ENCODE data around the gene ACBD6.

DNA sequence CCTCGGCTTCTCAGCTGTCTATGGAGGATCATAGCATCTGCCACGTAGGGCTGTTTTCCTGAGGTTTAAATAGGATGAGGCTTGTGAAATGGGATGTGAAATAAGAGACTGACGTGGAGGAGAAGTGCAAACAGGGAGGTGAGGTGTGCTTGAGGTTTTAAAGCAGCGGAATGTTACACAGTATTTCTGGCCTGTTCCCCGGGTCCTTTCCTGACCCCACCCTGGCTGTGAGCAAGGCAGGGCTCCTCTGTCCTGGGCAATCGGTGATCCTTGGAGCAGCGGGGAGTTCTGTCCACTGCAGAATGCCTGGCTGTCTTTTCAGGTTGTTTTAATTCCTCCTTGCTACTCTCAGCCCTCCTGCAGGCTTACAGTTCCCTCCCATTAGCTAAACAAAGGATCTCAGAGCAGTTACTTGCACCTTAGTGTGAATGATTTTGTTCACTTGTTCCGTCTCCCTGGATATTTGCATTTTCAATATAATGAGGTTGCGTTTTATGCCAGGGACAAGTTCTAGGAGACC lies 233.8 kb downstream of the ACBD6 start:
- TF ChIP-seq, protein P1, sequence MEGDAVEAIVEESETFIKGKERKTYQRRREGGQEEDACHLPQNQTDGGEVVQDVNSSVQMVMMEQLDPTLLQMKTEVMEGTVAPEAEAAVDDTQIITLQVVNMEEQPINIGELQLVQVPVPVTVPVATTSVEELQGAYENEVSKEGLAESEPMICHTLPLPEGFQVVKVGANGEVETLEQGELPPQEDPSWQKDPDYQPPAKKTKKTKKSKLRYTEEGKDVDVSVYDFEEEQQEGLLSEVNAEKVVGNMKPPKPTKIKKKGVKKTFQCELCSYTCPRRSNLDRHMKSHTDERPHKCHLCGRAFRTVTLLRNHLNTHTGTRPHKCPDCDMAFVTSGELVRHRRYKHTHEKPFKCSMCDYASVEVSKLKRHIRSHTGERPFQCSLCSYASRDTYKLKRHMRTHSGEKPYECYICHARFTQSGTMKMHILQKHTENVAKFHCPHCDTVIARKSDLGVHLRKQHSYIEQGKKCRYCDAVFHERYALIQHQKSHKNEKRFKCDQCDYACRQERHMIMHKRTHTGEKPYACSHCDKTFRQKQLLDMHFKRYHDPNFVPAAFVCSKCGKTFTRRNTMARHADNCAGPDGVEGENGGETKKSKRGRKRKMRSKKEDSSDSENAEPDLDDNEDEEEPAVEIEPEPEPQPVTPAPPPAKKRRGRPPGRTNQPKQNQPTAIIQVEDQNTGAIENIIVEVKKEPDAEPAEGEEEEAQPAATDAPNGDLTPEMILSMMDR (conservative IDR thresholded peaks at IDR 0.05; ENCODE audit: low read length): no peak
- TF ChIP-seq EZH2phosphoT487 (IDR thresholded peaks at IDR 0.05; ENCODE audit: borderline replicate concordance): no peak
